ENCODE measurements around the gene CABP1. TPM values are rescaled to one million over a fixed set of nuclear protein-coding genes. Genes with fewer than 3 reads are reported as not detected.

Gene CABP1
- total and polyA plus RNA-seq, 2 of the 13 experiments (the other 11 are each of a cell fraction or from before 2014, with no cell fraction given) = not detected

DNA sequence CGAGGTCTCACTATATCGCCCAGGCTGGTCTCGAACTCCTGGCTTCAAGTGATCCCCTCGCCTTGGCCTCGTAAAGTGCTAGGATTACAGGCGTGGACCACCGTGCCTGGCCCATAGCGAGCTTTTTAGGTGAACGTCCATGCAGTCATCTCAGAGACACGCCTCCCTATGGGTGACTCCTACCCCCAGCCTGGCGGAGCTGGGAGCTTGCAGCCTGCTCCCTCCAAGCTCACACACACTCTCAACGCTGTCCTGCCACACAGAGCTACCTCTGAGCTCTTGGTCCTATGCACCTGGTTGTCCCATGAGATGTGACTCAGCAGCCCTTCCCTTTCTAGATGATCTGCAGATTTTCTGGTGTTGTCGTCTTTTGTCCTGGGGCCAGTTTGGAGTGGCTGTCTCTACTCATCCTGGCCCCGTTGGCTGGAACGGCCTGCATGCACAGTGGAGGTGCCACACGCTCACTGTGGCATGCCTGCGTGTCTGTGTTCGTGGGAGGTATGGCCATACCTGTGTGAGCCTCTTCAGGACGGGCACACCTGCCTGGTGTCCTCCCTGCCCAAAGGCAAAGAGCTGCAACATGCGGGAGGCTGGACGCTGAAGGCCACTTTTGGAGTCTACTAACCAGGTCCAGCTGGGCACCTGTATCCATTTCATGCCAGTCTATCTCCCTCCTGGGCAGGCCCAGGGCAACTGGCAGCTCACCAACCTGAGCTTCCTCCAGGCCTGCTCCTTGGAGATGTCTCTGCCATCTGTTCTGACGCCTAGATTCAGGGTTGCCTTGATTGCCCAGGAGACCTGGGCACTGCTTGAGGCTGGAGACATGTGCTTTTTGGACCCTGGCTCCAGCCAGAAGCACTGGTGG lies 18.1 kb downstream of the CABP1 start:
- no peak for TF ChIP-seq NPAS2 (CRISPR knock-in tag; IDR thresholded peaks at IDR 0.05; ENCODE audit: borderline replicate concordance)
- TF ChIP-seq, protein P1, sequence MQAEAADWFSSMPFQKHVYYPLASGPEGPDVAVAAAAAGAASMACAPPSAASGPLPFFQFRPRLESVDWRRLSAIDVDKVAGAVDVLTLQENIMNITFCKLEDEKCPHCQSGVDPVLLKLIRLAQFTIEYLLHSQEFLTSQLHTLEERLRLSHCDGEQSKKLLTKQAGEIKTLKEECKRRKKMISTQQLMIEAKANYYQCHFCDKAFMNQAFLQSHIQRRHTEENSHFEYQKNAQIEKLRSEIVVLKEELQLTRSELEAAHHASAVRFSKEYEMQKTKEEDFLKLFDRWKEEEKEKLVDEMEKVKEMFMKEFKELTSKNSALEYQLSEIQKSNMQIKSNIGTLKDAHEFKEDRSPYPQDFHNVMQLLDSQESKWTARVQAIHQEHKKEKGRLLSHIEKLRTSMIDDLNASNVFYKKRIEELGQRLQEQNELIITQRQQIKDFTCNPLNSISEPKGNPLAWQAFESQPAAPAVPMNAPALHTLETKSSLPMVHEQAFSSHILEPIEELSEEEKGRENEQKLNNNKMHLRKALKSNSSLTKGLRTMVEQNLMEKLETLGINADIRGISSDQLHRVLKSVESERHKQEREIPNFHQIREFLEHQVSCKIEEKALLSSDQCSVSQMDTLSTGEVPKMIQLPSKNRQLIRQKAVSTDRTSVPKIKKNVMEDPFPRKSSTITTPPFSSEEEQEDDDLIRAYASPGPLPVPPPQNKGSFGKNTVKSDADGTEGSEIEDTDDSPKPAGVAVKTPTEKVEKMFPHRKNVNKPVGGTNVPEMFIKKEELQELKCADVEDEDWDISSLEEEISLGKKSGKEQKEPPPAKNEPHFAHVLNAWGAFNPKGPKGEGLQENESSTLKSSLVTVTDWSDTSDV (CRISPR knock-in tag; IDR thresholded peaks at IDR 0.05) = 0 out of 2 replicates have a peak, but pooled peaks have one; percentile 42
- H3K4me3 ChIP-seq (replicated peaks in 1 of 3; ENCODE audit: insufficient read depth in 1 of 3, low read depth in 2 of 3, low read length in 3 of 3) = peak overlapping the region in 1 of 3 experiments; percentile 26; a peak in 1 of 6 replicates
- H4K20me1 ChIP-seq (ENCODE audit: insufficient read depth, low read length) = no peaks in the 10 kb centered on the region
- peak overlapping the region; percentile 45; the same call in 1 of the 2 replicates for H3K4me2 ChIP-seq (ENCODE audit: low read depth, low read length)
- ChIA-PET POLR2A (no interaction called here), CTCF (ENCODE audit: low intra/inter-chr PET ratio, low total read pairs) (no interaction called here)
- no peaks in the 10 kb centered on the region for H3K36me3 ChIP-seq (replicated peaks in 1 of 2; ENCODE audit: control insufficient read depth in 1 of 2, insufficient read depth in 2 of 2, low read length in 2 of 2)
- intact Hi-C loops (cut with micrococcal nuclease; ENCODE audit: unreplicated experiment) = no loop called here
- H3K79me2 ChIP-seq (ENCODE audit: insufficient read depth, low read length) = no peaks in the 10 kb centered on the region
- H3K9ac ChIP-seq (ENCODE audit: insufficient read depth, low read depth, low read length) = no peak overlapping the region
- no peaks in the 10 kb centered on the region for H3K9me3 ChIP-seq (ENCODE audit: low read length)
- ATAC-seq = peak; percentile 58
- no TSS peak for BruUV-seq (replicated peaks)
- in situ Hi-C loops (cut with HindIII; ENCODE audit: extremely low pct_ligation_motif_present, low pct_unique_long_range_greater_than_20kb) = no loop called here
- no peak for DNase-seq (ENCODE audit: low spot score)
- FAIRE-seq = no peak
- peaks cover 16% of the 10 kb centered on the region for H3K4me1 ChIP-seq (ENCODE audit: insufficient read depth, low read length)
- peaks cover 5 to 46% of the 10 kb centered on the region in 2 experiments; a peak in 4 of 5 replicates for H3K27me3 ChIP-seq (ENCODE audit: control insufficient read depth in 1 of 2, insufficient read depth in 2 of 2, low read length in 2 of 2)
- no peak overlapping the region for H3K27ac ChIP-seq (ENCODE audit: extremely low read length, insufficient read depth, low read length)
- H2AFZ ChIP-seq (ENCODE audit: low read length) = no peak overlapping the region
- 29% methylated on average over 11 of the region's 22 CpGs for WGBS (ENCODE audit: low lambda C conversion rate)

DNA sequence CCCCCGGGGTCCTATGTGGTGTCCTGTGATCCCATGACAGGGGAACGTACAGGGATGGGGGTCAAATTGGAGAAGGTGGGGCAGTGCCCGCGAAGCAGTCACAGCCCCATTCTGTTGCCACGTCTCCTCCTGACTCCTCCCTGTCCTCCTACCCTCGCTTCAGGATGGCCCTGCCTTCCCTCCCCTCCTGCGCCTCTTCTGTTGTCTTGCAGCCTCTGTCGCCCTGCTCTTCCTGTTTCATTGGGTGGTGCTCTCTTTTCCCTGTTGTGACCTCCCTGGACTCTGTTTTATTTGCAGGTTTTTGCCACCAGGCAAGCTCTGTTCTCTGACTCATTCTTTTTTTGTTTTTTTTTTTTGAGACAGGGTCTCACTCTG lies 18.7 kb downstream of the CABP1 start:
- Histone ChIP-seq H3K4me1 (ENCODE audit: insufficient read depth, low read length) (peaks cover 16% of the 10 kb centered on the region), H3K36me3 (replicated peaks in 1 of 2; ENCODE audit: control insufficient read depth in 1 of 2, insufficient read depth in 2 of 2, low read length in 2 of 2) (no peaks in the 10 kb centered on the region), H3K9ac (ENCODE audit: insufficient read depth, low read depth, low read length) (no peak overlapping the region), H3K4me2 (ENCODE audit: low read depth, low read length) (peak overlapping the region; percentile 45; the same call in 1 of the 2 replicates), H3K79me2 (ENCODE audit: insufficient read depth, low read length) (no peaks in the 10 kb centered on the region), H4K20me1 (ENCODE audit: insufficient read depth, low read length) (no peaks in the 10 kb centered on the region), H3K9me3 (ENCODE audit: low read length) (no peaks in the 10 kb centered on the region), H2AFZ (ENCODE audit: low read length) (no peak overlapping the region), H3K27me3 (ENCODE audit: control insufficient read depth in 1 of 2, insufficient read depth in 2 of 2, low read length in 2 of 2) (peaks cover 4 to 40% of the 10 kb centered on the region in 2 experiments; a peak in 4 of 5 replicates), H3K27ac (ENCODE audit: extremely low read length, insufficient read depth, low read length) (no peak overlapping the region), H3K4me3 (replicated peaks in 1 of 3; ENCODE audit: insufficient read depth in 1 of 3, low read depth in 2 of 3, low read length in 3 of 3) (peak overlapping the region in 1 of 3 experiments; percentile 26; a peak in 1 of 6 replicates)
- ChIA-PET POLR2A (no interaction called here), CTCF (ENCODE audit: low intra/inter-chr PET ratio, low total read pairs) (no interaction called here)
- FAIRE-seq = no peak
- WGBS (ENCODE audit: low lambda C conversion rate) = 0% methylated on average over 5 of the region's 8 CpGs
- DNase-seq (ENCODE audit: low spot score) = no peak
- no TSS peak for BruUV-seq (replicated peaks)
- ATAC-seq = peak; percentile 66
- TF ChIP-seq ZNF263 (CRISPR knock-in tag; IDR thresholded peaks at IDR 0.05) = peak; percentile 37; the same call in 1 of the 2 replicates
- TF ChIP-seq LCORL (IDR thresholded peaks at IDR 0.05) = no peak
- TF ChIP-seq LCORL (CRISPR knock-in tag; IDR thresholded peaks at IDR 0.05) = no peak
- 0 out of 2 replicates have a peak, but pooled peaks have one; percentile 43 for TF ChIP-seq ELF3 (CRISPR knock-in tag; IDR thresholded peaks at IDR 0.05)
- TF ChIP-seq, protein P2, sequence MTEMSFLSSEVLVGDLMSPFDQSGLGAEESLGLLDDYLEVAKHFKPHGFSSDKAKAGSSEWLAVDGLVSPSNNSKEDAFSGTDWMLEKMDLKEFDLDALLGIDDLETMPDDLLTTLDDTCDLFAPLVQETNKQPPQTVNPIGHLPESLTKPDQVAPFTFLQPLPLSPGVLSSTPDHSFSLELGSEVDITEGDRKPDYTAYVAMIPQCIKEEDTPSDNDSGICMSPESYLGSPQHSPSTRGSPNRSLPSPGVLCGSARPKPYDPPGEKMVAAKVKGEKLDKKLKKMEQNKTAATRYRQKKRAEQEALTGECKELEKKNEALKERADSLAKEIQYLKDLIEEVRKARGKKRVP (CRISPR knock-in tag; IDR thresholded peaks at IDR 0.05) = no peak
- in situ Hi-C loops (cut with HindIII; ENCODE audit: extremely low pct_ligation_motif_present, low pct_unique_long_range_greater_than_20kb) (no loop called here), intact Hi-C loops (cut with micrococcal nuclease; ENCODE audit: unreplicated experiment) (no loop called here)
